CD4-positive, alpha-beta T cell (primary cell): ENCODE results near the gene CRB1. TPM values are rescaled to one million over a fixed set of nuclear protein-coding genes. Genes with fewer than 3 reads are reported as not detected.

Source experiments
- ATAC-seq: fragments of 200-7000 bp; cut with Tn5 transposase; one replicate; pipeline ENCODE4 v1.10.0; 2022; ENCODE audit warnings: mild to moderate bottlenecking; ENCODE audit not compliant: poor library complexity
- CTCF ChIA-PET: fragments of 350-600 bp; sonication (Branson Sonifier 250); formaldehyde crosslinking; loops from one replicate; lab custom pipeline; 2021; ENCODE audit warnings: antibody characterized with exemption, inconsistent platforms; lab: Charles Lee
- POLR2A ChIA-PET: fragments of 350-600 bp; sonication (Branson Sonifier 250); formaldehyde crosslinking; loops from one replicate; lab custom pipeline; 2021; ENCODE audit warnings: antibody characterized with exemption, inconsistent platforms; lab: Charles Lee
- DNase-seq, 14 experiments: peaks; one replicate each; pipeline ENCODE4 v3.0.0-alpha.2; 2013 to 2020; ENCODE audit warnings: mixed read lengths in 2 of 14
- H3K27ac ChIP-seq, 2 donors: one replicate each; pipeline versions ENCODE4 v1.5.1 to v1.7.0; 2013; ENCODE audit warnings: low read length in 2 of 2, low read depth in 1 of 2, mild to moderate bottlenecking in 1 of 2
- H3K27me3 ChIP-seq, 2 experiments: 1 replicate in 1 of 2; 2 replicates in 1 of 2; pipeline versions ENCODE4 v1.6.1 to v1.7.0; 2013; ENCODE audit warnings: low read length in 2 of 2, control low read depth in 1 of 2, mild to moderate bottlenecking in 1 of 2, moderate library complexity in 1 of 2; ENCODE audit not compliant: insufficient read depth in 2 of 2, control insufficient read depth in 1 of 2
- H3K36me3 ChIP-seq: one replicate; pipeline ENCODE4 v1.6.1; 2013; ENCODE audit warnings: low read length, control low read depth; ENCODE audit not compliant: insufficient read depth
- H3K4me1 ChIP-seq: one replicate; pipeline ENCODE4 v1.6.1; 2013; ENCODE audit warnings: low read length, control low read depth; ENCODE audit not compliant: insufficient read depth
- H3K4me3 ChIP-seq: one replicate; pipeline ENCODE4 v1.5.1; 2013; ENCODE audit warnings: mild to moderate bottlenecking, low read length, moderate library complexity
- H3K9me3 ChIP-seq, 2 experiments: 1 replicate in 1 of 2; 2 replicates in 1 of 2; pipeline versions ENCODE4 v1.6.1 to v1.7.0; 2013; ENCODE audit warnings: low read length in 2 of 2, mild to moderate bottlenecking in 2 of 2, control low read depth in 1 of 2, moderate library complexity in 1 of 2; ENCODE audit not compliant: control insufficient read depth in 1 of 2, insufficient read depth in 1 of 2
- H3K27ac Mint-ChIP-seq: one replicate; pipeline ENCODE4 v1.8.0; 2020; ENCODE audit warnings: mixed read lengths
- H3K27me3 Mint-ChIP-seq: one replicate; pipeline ENCODE4 v1.8.0; 2021; ENCODE audit warnings: mixed read lengths
- H3K36me3 Mint-ChIP-seq: one replicate; pipeline ENCODE4 v1.8.0; 2021; ENCODE audit warnings: low read depth, mixed read lengths
- H3K4me1 Mint-ChIP-seq: one replicate; pipeline ENCODE4 v1.8.0; 2021; ENCODE audit warnings: low read depth, mixed read lengths
- H3K4me3 Mint-ChIP-seq: one replicate; pipeline ENCODE4 v1.8.0; 2020; ENCODE audit warnings: mild to moderate bottlenecking, mixed read lengths
- H3K9me3 Mint-ChIP-seq: one replicate; pipeline ENCODE4 v1.8.0; 2020; ENCODE audit warnings: mixed read lengths
- CTCF ChIP-seq: fragments of 200-600 bp; IDR thresholded peaks from one replicate; pipeline ENCODE4 v1.8.0; 2022; ENCODE audit warnings: antibody characterized with exemption, mild to moderate bottlenecking
- intact Hi-C, 2 experiments: fragments of 100-400 bp; cut with DNase I in 1 of 2; cut with micrococcal nuclease in 1 of 2; formaldehyde crosslinking; loops; one replicate each; pipeline versions ENCODE4 v1.15.1 to v1.9.0; 2023 to 2025; cut with DNase I, micrococcal nuclease
- total RNA-seq, 174 experiments: library from RNA in 2 of 174; stranded (reverse) in 2 of 174; gene quantifications; one replicate each; pipeline ENCODE4 v1.2.3 and lab custom pipeline; 2021 to 2026

Gene CRB1
- total RNA-seq, 2 experiments from 2014 or later, result 0.17 to 0.25 TPM

GRCh38 chr1:197356723-197357533 is 88.9 kb downstream of the CRB1 start:
- DNase-seq, result peak in 6 of 14 experiments; percentile 3 to 58 (median 32)
- H3K27me3 ChIP-seq, result no peaks in the 10 kb centered on the region
- H3K27ac ChIP-seq, result no peak overlapping the region
- Mint-ChIP-seq H3K36me3 (no peaks in the 10 kb centered on the region), H3K4me1 (no peaks in the 10 kb centered on the region), H3K27me3 (no peaks in the 10 kb centered on the region), H3K27ac (no peak overlapping the region), H3K9me3 (no peaks in the 10 kb centered on the region), H3K4me3 (no peak overlapping the region)
- no peaks in the 10 kb centered on the region for H3K36me3 ChIP-seq
- intact Hi-C loops, result loop anchor here (1.0 to 5.0 kb wide), 2 partner anchors 177 to 635 kb away; no protein-coding TSS in a partner anchor
- ATAC-seq, result no peak
- POLR2A ChIA-PET, result no interaction called here
- TF ChIP-seq CTCF, result peak; percentile 75
- H3K4me1 ChIP-seq, result no peaks in the 10 kb centered on the region
- CTCF ChIA-PET, result interaction anchor here (3.1 kb wide), 1 partner anchor 177 kb away, joined by 16 read pairs; no protein-coding TSS in a partner anchor
- H3K4me3 ChIP-seq, result no peak overlapping the region
- peaks cover 0 to 8% of the 10 kb centered on the region in 2 experiments for H3K9me3 ChIP-seq

GRCh38 chr1:197358959-197359358 is 90.9 kb downstream of the CRB1 start:
- peaks cover 0 to 8% of the 10 kb centered on the region in 2 experiments for H3K9me3 ChIP-seq
- Mint-ChIP-seq H3K4me1 (no peaks in the 10 kb centered on the region), H3K9me3 (no peaks in the 10 kb centered on the region), H3K4me3 (no peak overlapping the region), H3K27ac (no peak overlapping the region), H3K27me3 (no peaks in the 10 kb centered on the region), H3K36me3 (no peaks in the 10 kb centered on the region)
- intact Hi-C loops, result loop anchor here (5.0 kb wide), 1 partner anchor 637 kb away; no protein-coding TSS in a partner anchor
- H3K27me3 ChIP-seq, result no peaks in the 10 kb centered on the region
- CTCF ChIA-PET, result interaction anchor here (3.1 kb wide), 1 partner anchor 179 kb away, joined by 16 read pairs; no protein-coding TSS in a partner anchor
- TF ChIP-seq CTCF, result no peak
- POLR2A ChIA-PET, result no interaction called here
- no peak overlapping the region for H3K27ac ChIP-seq
- no peak for DNase-seq
- H3K4me3 ChIP-seq, result no peak overlapping the region
- H3K4me1 ChIP-seq, result no peaks in the 10 kb centered on the region
- no peaks in the 10 kb centered on the region for H3K36me3 ChIP-seq
- ATAC-seq, result no peak

GRCh38 chr1:197360068-197360467 is 92.0 kb downstream of the CRB1 start:
- Mint-ChIP-seq H3K4me1 (no peaks in the 10 kb centered on the region), H3K4me3 (no peak overlapping the region), H3K36me3 (no peaks in the 10 kb centered on the region), H3K27ac (no peak overlapping the region), H3K9me3 (no peaks in the 10 kb centered on the region), H3K27me3 (no peaks in the 10 kb centered on the region)
- H3K27me3 ChIP-seq, result no peaks in the 10 kb centered on the region
- POLR2A ChIA-PET, result no interaction called here
- no peaks in the 10 kb centered on the region for H3K36me3 ChIP-seq
- CTCF ChIA-PET, result no interaction called here
- H3K4me1 ChIP-seq, result no peaks in the 10 kb centered on the region
- peaks cover 0 to 7% of the 10 kb centered on the region in 2 experiments for H3K9me3 ChIP-seq
- intact Hi-C loops, result no loop called here
- no peak for TF ChIP-seq CTCF
- no peak for DNase-seq
- no peak overlapping the region for H3K27ac ChIP-seq
- no peak for ATAC-seq
- H3K4me3 ChIP-seq, result no peak overlapping the region
